ENCODE data around the gene GFRA3.

GFRA3 gene

DNA sequence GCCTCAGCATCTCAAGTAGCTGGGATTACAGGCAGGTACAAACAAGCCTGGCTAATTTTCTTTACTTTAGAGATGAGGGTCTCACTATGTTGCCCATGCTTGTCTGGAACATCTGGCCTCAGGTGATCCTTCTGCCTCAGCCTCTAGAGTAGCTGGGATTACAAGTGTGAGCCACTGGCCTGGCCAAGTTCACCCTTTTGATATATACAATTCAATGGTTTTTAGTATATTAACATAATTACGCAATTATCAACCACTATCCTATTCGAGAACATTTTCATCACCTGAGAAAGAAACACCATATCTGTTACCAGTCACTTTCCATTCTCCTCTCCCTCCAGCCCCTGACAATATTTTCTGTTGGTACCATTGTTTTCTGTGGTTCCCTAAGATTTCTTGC is 57.6 kb downstream of the GFRA3 start:
- Histone ChIP-seq H3K27me3 (ENCODE audit: insufficient read depth, insufficient read length) (no peaks in the 10 kb centered on the region), H3K4me1 (ENCODE audit: insufficient read depth, insufficient read length) (no peaks in the 10 kb centered on the region), H3K9ac (ENCODE audit: insufficient read length, low read depth) (no peak overlapping the region), H3K36me3 (ENCODE audit: insufficient read depth, insufficient read length, low read length) (peaks cover 2% of the 10 kb centered on the region), H3K9me3 (ENCODE audit: insufficient read depth, low read length) (no peaks in the 10 kb centered on the region; the same call in 1 of the 2 replicates), H3K4me3 (ENCODE audit: insufficient read length, low read depth) (no peak overlapping the region)
- no peak for DNase-seq (ENCODE audit: low read depth, low spot score)
- TF ChIP-seq YY1 (IDR thresholded peaks at IDR 0.05; ENCODE audit: insufficient read depth, insufficient read length): no peak
- TF ChIP-seq ZNF274 (IDR thresholded peaks at IDR 0.05; ENCODE audit: low read depth, low read length): no peak
- TF ChIP-seq SUZ12 (IDR thresholded peaks at IDR 0.05; ENCODE audit: extremely low read depth, insufficient read depth, insufficient read length): no peak

DNA sequence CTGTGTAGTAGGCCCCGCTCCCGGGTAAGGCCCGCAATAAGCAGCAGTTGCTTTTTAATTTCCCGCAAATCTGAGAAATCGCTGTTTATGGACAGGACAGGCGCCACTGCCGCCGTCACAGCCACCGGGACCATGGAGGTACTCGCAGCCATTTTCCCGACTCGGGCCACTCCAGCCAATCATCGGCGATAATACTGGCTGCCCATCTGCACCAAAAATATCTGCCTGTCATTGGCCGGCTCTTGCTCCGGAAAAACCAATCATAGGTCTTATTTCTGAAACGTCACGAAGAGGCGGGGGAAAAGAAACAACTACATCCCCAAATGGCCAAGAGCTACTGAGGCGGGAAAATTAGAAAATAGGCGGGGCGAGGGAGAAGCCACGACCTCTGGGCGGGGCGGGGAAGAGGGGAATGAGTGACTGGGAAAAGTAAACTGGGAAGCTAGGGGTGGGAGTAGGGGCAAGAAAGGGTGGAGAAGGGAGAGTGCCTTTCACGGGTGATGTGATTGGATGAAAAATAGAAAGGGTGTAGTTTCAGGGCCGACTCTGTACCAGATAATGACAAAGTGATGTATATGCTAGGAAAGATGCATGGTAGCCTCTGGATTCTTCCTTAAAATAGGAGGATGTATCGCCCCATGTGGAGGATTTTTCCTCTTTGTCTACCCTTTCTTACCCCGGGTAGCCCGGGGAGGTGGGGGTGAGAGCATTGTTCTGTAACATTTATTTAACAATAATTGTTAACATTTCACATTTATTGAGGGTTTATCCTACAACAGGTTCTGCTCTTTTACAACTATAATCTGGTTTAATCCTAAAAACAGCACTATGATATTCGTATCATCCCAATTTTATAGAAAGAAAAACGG is 61.0 kb downstream of the GFRA3 start, which contains the start of gene CDC23:
Gene CDC23, minus strand, starts transcription at position 163 of the 869 bp plus-strand sequence. Its CDS starts 11 bp downstream, at position 152.
- Histone ChIP-seq H3K9ac (ENCODE audit: insufficient read length, low read depth) (peak within 1 kb of the TSS; percentile 90), H3K27me3 (ENCODE audit: insufficient read depth, insufficient read length) (no peaks in the 10 kb centered on the region), H3K4me3 (ENCODE audit: insufficient read length, low read depth) (peak within 1 kb of the TSS; percentile 93), H3K4me1 (ENCODE audit: insufficient read depth, insufficient read length) (no peaks in the 10 kb centered on the region), H3K36me3 (ENCODE audit: insufficient read depth, insufficient read length, low read length) (peaks cover 17% of the 10 kb centered on the region), H3K9me3 (ENCODE audit: insufficient read depth, low read length) (no peaks in the 10 kb centered on the region)
- DNase-seq (ENCODE audit: low read depth, low spot score): peak; percentile 96
- TF ChIP-seq ZNF274 (IDR thresholded peaks at IDR 0.05; ENCODE audit: low read depth, low read length): no peak
- peak; percentile 79 for TF ChIP-seq YY1 (IDR thresholded peaks at IDR 0.05; ENCODE audit: insufficient read depth, insufficient read length)
- no peak for TF ChIP-seq SUZ12 (IDR thresholded peaks at IDR 0.05; ENCODE audit: extremely low read depth, insufficient read depth, insufficient read length)

DNA sequence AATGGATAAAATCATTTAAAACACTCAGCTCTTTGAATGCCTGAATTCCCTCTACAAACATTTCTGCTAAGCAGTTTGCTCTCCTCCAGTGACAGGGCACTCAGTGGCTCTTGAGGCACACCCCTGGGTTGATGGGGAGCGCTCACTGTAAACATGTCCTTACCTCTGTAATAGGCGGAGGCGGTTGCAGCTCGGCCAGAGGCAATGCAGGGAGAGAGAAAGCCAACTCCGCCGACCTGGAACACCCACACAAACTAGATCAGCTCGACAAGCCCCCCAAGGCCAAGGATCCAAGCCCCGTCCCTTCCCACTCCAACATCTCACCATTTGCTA is 61.6 kb downstream of the GFRA3 start:
- TF ChIP-seq ZNF274 (IDR thresholded peaks at IDR 0.05; ENCODE audit: low read depth, low read length) (no peak), YY1 (IDR thresholded peaks at IDR 0.05; ENCODE audit: insufficient read depth, insufficient read length) (no peak), SUZ12 (IDR thresholded peaks at IDR 0.05; ENCODE audit: extremely low read depth, insufficient read depth, insufficient read length) (no peak)
- Histone ChIP-seq H3K4me1 (ENCODE audit: insufficient read depth, insufficient read length) (no peaks in the 10 kb centered on the region), H3K27me3 (ENCODE audit: insufficient read depth, insufficient read length) (no peaks in the 10 kb centered on the region), H3K9ac (ENCODE audit: insufficient read length, low read depth) (peak overlapping the region; percentile 90), H3K9me3 (ENCODE audit: insufficient read depth, low read length) (no peaks in the 10 kb centered on the region), H3K36me3 (ENCODE audit: insufficient read depth, insufficient read length, low read length) (peaks cover 19% of the 10 kb centered on the region), H3K4me3 (ENCODE audit: insufficient read length, low read depth) (peak overlapping the region; percentile 93)
- no peak for DNase-seq (ENCODE audit: low read depth, low spot score)

DNA sequence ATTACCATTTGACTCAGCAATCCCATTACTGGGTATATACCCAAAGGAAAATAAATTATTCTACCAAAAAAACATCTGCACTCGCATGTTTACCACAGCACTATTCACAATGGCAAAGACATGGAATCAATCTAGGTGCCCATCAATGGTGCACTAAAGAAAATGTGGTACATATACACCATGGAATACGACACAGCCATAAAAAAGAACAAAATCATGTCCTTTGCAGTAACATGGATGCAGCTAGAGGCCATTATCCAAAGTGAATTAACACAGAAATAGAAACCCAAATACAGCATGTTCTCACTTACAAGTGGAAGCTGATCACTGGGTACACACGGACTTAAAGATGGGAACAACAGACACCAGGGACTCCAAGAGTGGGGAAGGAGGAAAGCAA is 63.4 kb downstream of the GFRA3 start:
- DNase-seq (ENCODE audit: low read depth, low spot score): no peak
- Histone ChIP-seq H3K4me3 (ENCODE audit: insufficient read length, low read depth) (no peak overlapping the region), H3K4me1 (ENCODE audit: insufficient read depth, insufficient read length) (no peaks in the 10 kb centered on the region), H3K9me3 (ENCODE audit: insufficient read depth, low read length) (no peaks in the 10 kb centered on the region), H3K36me3 (ENCODE audit: insufficient read depth, insufficient read length, low read length) (peaks cover 29% of the 10 kb centered on the region), H3K9ac (ENCODE audit: insufficient read length, low read depth) (no peak overlapping the region), H3K27me3 (ENCODE audit: insufficient read depth, insufficient read length) (no peaks in the 10 kb centered on the region)
- TF ChIP-seq YY1 (IDR thresholded peaks at IDR 0.05; ENCODE audit: insufficient read depth, insufficient read length) (no peak), ZNF274 (IDR thresholded peaks at IDR 0.05; ENCODE audit: low read depth, low read length) (no peak), SUZ12 (IDR thresholded peaks at IDR 0.05; ENCODE audit: extremely low read depth, insufficient read depth, insufficient read length) (no peak)

Measured in NT2/D1 (cell line).